ENCODE data around the gene SYT17.

The SYT17 gene

GRCh38 chr16:19288872-19289799 lies 121.1 kb downstream of the SYT17 start:
- H3K27ac ChIP-seq (ENCODE audit: low read length), result no peak overlapping the region
- H2AFZ ChIP-seq (ENCODE audit: low read depth, low read length), result no peak overlapping the region
- no peak for TF ChIP-seq EZH2phosphoT487 (IDR thresholded peaks at IDR 0.05; ENCODE audit: low read depth)
- no peaks in the 10 kb centered on the region for H3K27me3 ChIP-seq (ENCODE audit: low read depth, low read length)
- no peaks in the 10 kb centered on the region for H3K79me2 ChIP-seq (ENCODE audit: low read length)
- peaks cover 30% of the 10 kb centered on the region for H3K4me1 ChIP-seq (ENCODE audit: low read length)
- no peak overlapping the region for H3K4me2 ChIP-seq (ENCODE audit: low read length)
- no peak overlapping the region for H3K4me3 ChIP-seq (ENCODE audit: low read length)
- no peaks in the 10 kb centered on the region for H3K9me3 ChIP-seq (ENCODE audit: insufficient read depth, low read length)
- H4K20me1 ChIP-seq (ENCODE audit: insufficient read depth, low read length), result no peaks in the 10 kb centered on the region
- no peaks in the 10 kb centered on the region for H3K36me3 ChIP-seq (replicated peaks; ENCODE audit: low read depth, low read length)
- H3K9ac ChIP-seq (ENCODE audit: low read length), result no peak overlapping the region

- no peaks in the 10 kb centered on the region for H3K36me3 ChIP-seq (replicated peaks; ENCODE audit: low read depth, low read length)
- no peaks in the 10 kb centered on the region for H3K79me2 ChIP-seq (ENCODE audit: low read length)
- H3K4me2 ChIP-seq (ENCODE audit: low read length), result no peak overlapping the region
- H3K9ac ChIP-seq (ENCODE audit: low read length), result no peak overlapping the region
- no peaks in the 10 kb centered on the region for H4K20me1 ChIP-seq (ENCODE audit: insufficient read depth, low read length)
- TF ChIP-seq EZH2phosphoT487 (IDR thresholded peaks at IDR 0.05; ENCODE audit: low read depth), result no peak
- TF ChIP-seq CTCF (IDR thresholded peaks at IDR 0.05; ENCODE audit: low read depth, low read length), result no peak
- no peak overlapping the region for H2AFZ ChIP-seq (ENCODE audit: low read depth, low read length)
- no peaks in the 10 kb centered on the region for H3K27me3 ChIP-seq (ENCODE audit: low read depth, low read length)
- H3K9me3 ChIP-seq (ENCODE audit: insufficient read depth, low read length), result no peaks in the 10 kb centered on the region
- no peak overlapping the region for H3K27ac ChIP-seq (ENCODE audit: low read length)
- H3K4me3 ChIP-seq (ENCODE audit: low read length), result no peak overlapping the region
- peaks cover 34% of the 10 kb centered on the region for H3K4me1 ChIP-seq (ENCODE audit: low read length)
Measured at GRCh38 chr16:19289811-19290485, 121.9 kb downstream of the SYT17 start.

DNA sequence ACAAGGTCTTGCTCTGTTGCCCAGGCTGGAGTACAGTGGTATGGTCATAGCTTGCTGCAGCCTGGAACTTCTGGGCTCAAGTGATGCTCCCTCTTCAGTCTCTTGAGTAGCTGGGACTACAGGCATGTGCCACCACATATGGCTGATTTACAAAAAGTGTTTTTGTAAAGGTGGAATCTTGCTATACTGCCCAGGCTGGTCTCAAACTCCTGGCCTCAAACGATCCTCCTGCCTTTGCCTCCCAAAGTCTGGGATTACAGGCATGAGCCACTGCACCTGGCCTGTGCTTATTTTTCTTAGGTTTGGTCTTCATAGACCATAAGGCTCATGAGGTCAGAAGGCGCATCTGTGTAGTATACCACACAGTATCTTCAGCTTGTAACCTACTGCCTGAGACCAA lies 122.8 kb downstream of the SYT17 start:
- no peak overlapping the region for H2AFZ ChIP-seq (ENCODE audit: low read depth, low read length)
- H3K27me3 ChIP-seq (ENCODE audit: low read depth, low read length), result no peaks in the 10 kb centered on the region
- H4K20me1 ChIP-seq (ENCODE audit: insufficient read depth, low read length), result no peaks in the 10 kb centered on the region
- no peak overlapping the region for H3K4me2 ChIP-seq (ENCODE audit: low read length)
- H3K4me3 ChIP-seq (ENCODE audit: low read length), result no peak overlapping the region
- peaks cover 43% of the 10 kb centered on the region for H3K4me1 ChIP-seq (ENCODE audit: low read length)
- H3K27ac ChIP-seq (ENCODE audit: low read length), result no peak overlapping the region
- TF ChIP-seq EZH2phosphoT487 (IDR thresholded peaks at IDR 0.05; ENCODE audit: low read depth), result no peak
- TF ChIP-seq CTCF (IDR thresholded peaks at IDR 0.05; ENCODE audit: low read depth, low read length), result no peak
- no peak overlapping the region for H3K9ac ChIP-seq (ENCODE audit: low read length)
- H3K9me3 ChIP-seq (ENCODE audit: insufficient read depth, low read length), result no peaks in the 10 kb centered on the region
- no peaks in the 10 kb centered on the region for H3K36me3 ChIP-seq (replicated peaks; ENCODE audit: low read depth, low read length)
- H3K79me2 ChIP-seq (ENCODE audit: low read length), result no peaks in the 10 kb centered on the region

DNA sequence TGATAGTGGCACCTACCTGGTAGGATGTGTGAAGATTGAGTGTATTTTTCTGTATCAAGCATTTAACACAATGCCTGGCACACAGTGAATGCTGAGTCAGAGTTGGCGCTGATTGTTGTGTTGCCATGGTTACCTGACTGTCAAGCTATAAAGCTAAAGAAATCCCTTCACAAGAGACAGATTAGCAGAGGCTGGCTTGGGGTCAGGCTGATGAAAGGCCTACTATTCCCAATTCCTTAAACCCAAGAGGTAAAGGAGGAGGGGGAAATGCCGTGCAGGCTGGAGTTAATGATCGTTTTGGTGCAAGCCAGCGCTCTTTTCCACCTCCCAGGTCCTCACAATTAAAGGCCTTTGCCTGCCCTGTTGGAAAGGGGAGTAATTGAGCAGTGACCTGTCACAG lies 123.4 kb downstream of the SYT17 start:
- Histone ChIP-seq H3K4me1 (ENCODE audit: low read length) (peaks cover 49% of the 10 kb centered on the region), H3K27me3 (ENCODE audit: low read depth, low read length) (no peaks in the 10 kb centered on the region)

More for the DNA sequence above, 123.4 kb downstream of the SYT17 start:
- Histone ChIP-seq H3K79me2 (ENCODE audit: low read length) (no peaks in the 10 kb centered on the region), H3K9me3 (ENCODE audit: insufficient read depth, low read length) (no peaks in the 10 kb centered on the region), H3K4me2 (ENCODE audit: low read length) (no peak overlapping the region), H2AFZ (ENCODE audit: low read depth, low read length) (no peak overlapping the region), H3K27ac (ENCODE audit: low read length) (no peak overlapping the region), H3K36me3 (replicated peaks; ENCODE audit: low read depth, low read length) (no peaks in the 10 kb centered on the region), H3K4me3 (ENCODE audit: low read length) (no peak overlapping the region), H4K20me1 (ENCODE audit: insufficient read depth, low read length) (no peaks in the 10 kb centered on the region), H3K9ac (ENCODE audit: low read length) (no peak overlapping the region)
- TF ChIP-seq CTCF (IDR thresholded peaks at IDR 0.05; ENCODE audit: low read depth, low read length) (no peak), EZH2phosphoT487 (IDR thresholded peaks at IDR 0.05; ENCODE audit: low read depth) (no peak)

Measured in OCI-LY3 (cell line).